ENCODE data around the gene MMRN1. TPM values are rescaled to one million over a fixed set of nuclear protein-coding genes. Genes with fewer than 3 reads are reported as not detected.

MMRN1 gene
- total RNA-seq, 1 donor, result not detected

- TF ChIP-seq CTCF (IDR thresholded peaks at IDR 0.05; ENCODE audit: extremely low read depth, low read depth, low read length), result no peak
- H3K36me3 ChIP-seq (ENCODE audit: insufficient read depth, low read length), result no peaks in the 10 kb centered on the region
- H3K4me1 ChIP-seq (ENCODE audit: insufficient read depth, low read length), result no peaks in the 10 kb centered on the region
- H3K27me3 ChIP-seq (ENCODE audit: insufficient read depth, low read length), result no peaks in the 10 kb centered on the region
- H2AFZ ChIP-seq (ENCODE audit: low read length), result no peak overlapping the region
- no peak overlapping the region for H3K4me3 ChIP-seq (ENCODE audit: insufficient read depth, low read length)
- no peaks in the 10 kb centered on the region for H3K9me3 ChIP-seq (ENCODE audit: low read depth, low read length)
- no peak overlapping the region for H3K27ac ChIP-seq (ENCODE audit: low read depth, low read length)
- H3K4me2 ChIP-seq (ENCODE audit: insufficient read depth, low read length), result no peak overlapping the region
- H3K79me2 ChIP-seq (ENCODE audit: insufficient read depth, low read length), result no peaks in the 10 kb centered on the region
- no peaks in the 10 kb centered on the region for H4K20me1 ChIP-seq (ENCODE audit: insufficient read depth, low read length)
- no peak for DNase-seq (ENCODE audit: insufficient read length, low spot score, missing footprints)
Measured at GRCh38 chr4:89906777-89907521, 12.3 kb downstream of the MMRN1 start.

GRCh38 chr4:89909889-89910288 lies 15.2 kb downstream of the MMRN1 start:
- no peaks in the 10 kb centered on the region for H3K36me3 ChIP-seq (ENCODE audit: insufficient read depth, low read length)
- H3K27ac ChIP-seq (ENCODE audit: low read depth, low read length), result no peak overlapping the region
- no peaks in the 10 kb centered on the region for H4K20me1 ChIP-seq (ENCODE audit: insufficient read depth, low read length)
- H3K4me1 ChIP-seq (ENCODE audit: insufficient read depth, low read length), result no peaks in the 10 kb centered on the region
- no peak overlapping the region for H2AFZ ChIP-seq (ENCODE audit: low read length)
- no peaks in the 10 kb centered on the region for H3K27me3 ChIP-seq (ENCODE audit: insufficient read depth, low read length)
- H3K9me3 ChIP-seq (ENCODE audit: low read depth, low read length), result no peaks in the 10 kb centered on the region
- H3K4me3 ChIP-seq (ENCODE audit: insufficient read depth, low read length), result no peak overlapping the region
- TF ChIP-seq CTCF (IDR thresholded peaks at IDR 0.05; ENCODE audit: extremely low read depth, low read depth, low read length), result no peak
- H3K79me2 ChIP-seq (ENCODE audit: insufficient read depth, low read length), result no peaks in the 10 kb centered on the region
- no peak for DNase-seq (ENCODE audit: insufficient read length, low spot score, missing footprints)
- H3K4me2 ChIP-seq (ENCODE audit: insufficient read depth, low read length), result no peak overlapping the region

GRCh38 chr4:89913623-89914022 lies 19.0 kb downstream of the MMRN1 start:
- TF ChIP-seq CTCF (IDR thresholded peaks at IDR 0.05; ENCODE audit: extremely low read depth, low read depth, low read length), result no peak
- no peak overlapping the region for H2AFZ ChIP-seq (ENCODE audit: low read length)
- no peaks in the 10 kb centered on the region for H3K27me3 ChIP-seq (ENCODE audit: insufficient read depth, low read length)
- no peaks in the 10 kb centered on the region for H3K36me3 ChIP-seq (ENCODE audit: insufficient read depth, low read length)
- no peak for DNase-seq (ENCODE audit: insufficient read length, low spot score, missing footprints)
- no peak overlapping the region for H3K4me2 ChIP-seq (ENCODE audit: insufficient read depth, low read length)
- H4K20me1 ChIP-seq (ENCODE audit: insufficient read depth, low read length), result no peaks in the 10 kb centered on the region
- H3K79me2 ChIP-seq (ENCODE audit: insufficient read depth, low read length), result no peaks in the 10 kb centered on the region
- no peak overlapping the region for H3K27ac ChIP-seq (ENCODE audit: low read depth, low read length)
- H3K9me3 ChIP-seq (ENCODE audit: low read depth, low read length), result no peaks in the 10 kb centered on the region
- H3K4me1 ChIP-seq (ENCODE audit: insufficient read depth, low read length), result no peaks in the 10 kb centered on the region
- no peak overlapping the region for H3K4me3 ChIP-seq (ENCODE audit: insufficient read depth, low read length)

GRCh38 chr4:89914609-89915550 lies 20.2 kb downstream of the MMRN1 start:
- TF ChIP-seq CTCF (IDR thresholded peaks at IDR 0.05; ENCODE audit: extremely low read depth, low read depth, low read length), result no peak

More at GRCh38 chr4:89914609-89915550, 20.2 kb downstream of the MMRN1 start:
- no peak overlapping the region for H3K4me3 ChIP-seq (ENCODE audit: insufficient read depth, low read length)
- no peak for DNase-seq (ENCODE audit: insufficient read length, low spot score, missing footprints)
- no peaks in the 10 kb centered on the region for H3K79me2 ChIP-seq (ENCODE audit: insufficient read depth, low read length)
- H3K4me1 ChIP-seq (ENCODE audit: insufficient read depth, low read length), result no peaks in the 10 kb centered on the region
- no peak overlapping the region for H3K27ac ChIP-seq (ENCODE audit: low read depth, low read length)
- H3K27me3 ChIP-seq (ENCODE audit: insufficient read depth, low read length), result no peaks in the 10 kb centered on the region
- no peaks in the 10 kb centered on the region for H4K20me1 ChIP-seq (ENCODE audit: insufficient read depth, low read length)
- no peak overlapping the region for H2AFZ ChIP-seq (ENCODE audit: low read length)
- no peak overlapping the region for H3K4me2 ChIP-seq (ENCODE audit: insufficient read depth, low read length)
- H3K36me3 ChIP-seq (ENCODE audit: insufficient read depth, low read length), result no peaks in the 10 kb centered on the region
- H3K9me3 ChIP-seq (ENCODE audit: low read depth, low read length), result no peaks in the 10 kb centered on the region

Data from osteoblast (primary cell).